DOHH2 (cell line): ENCODE measurements around the gene PTBP1.

Experiments used
- H3F3A ChIP-seq: fragments of 200-600 bp; sonication (generic), shearing (Covaris generic); 2 replicates; pipeline ENCODE4 v1.6.0; 2016; ENCODE audit warnings: antibody characterized with exemption, mild to moderate bottlenecking; ENCODE audit not compliant: control insufficient read depth, insufficient read depth
- H3K27ac ChIP-seq: fragments of 200-600 bp; sonication (generic); 2 replicates; pipeline ENCODE4 v1.5.1; 2014; ENCODE audit warnings: low read depth, mild to moderate bottlenecking, low read length, moderate library complexity
- H3K27me3 ChIP-seq: fragments of 200-600 bp; sonication (generic); 2 replicates; pipeline ENCODE4 v1.6.1; 2014; ENCODE audit warnings: mild to moderate bottlenecking, low read length, mixed read lengths; ENCODE audit not compliant: control insufficient read depth
- H3K36me3 ChIP-seq: fragments of 200-600 bp; sonication (generic); 2 replicates; pipeline ENCODE4 v1.6.1; 2014; ENCODE audit warnings: mild to moderate bottlenecking, low read length, moderate library complexity, mixed read lengths; ENCODE audit not compliant: control insufficient read depth
- H3K4me1 ChIP-seq: fragments of 200-600 bp; sonication (generic); 2 replicates; pipeline ENCODE4 v1.6.1; 2014; ENCODE audit warnings: mild to moderate bottlenecking, low read length, mixed read lengths; ENCODE audit not compliant: control insufficient read depth
- H3K4me2 ChIP-seq: fragments of 200-600 bp; sonication (generic); 2 replicates; pipeline ENCODE4 v1.6.0; 2014; ENCODE audit warnings: mild to moderate bottlenecking, low read length, moderate library complexity
- H3K4me3 ChIP-seq: fragments of 200-600 bp; sonication (generic); 2 replicates; pipeline ENCODE4 v1.5.1; 2014; ENCODE audit warnings: mild to moderate bottlenecking, low read length, mixed read lengths
- H3K79me2 ChIP-seq: fragments of 200-600 bp; sonication (generic); 2 replicates; pipeline ENCODE4 v1.6.1; 2014; ENCODE audit warnings: mild to moderate bottlenecking, low read length, mixed read lengths; ENCODE audit not compliant: control insufficient read depth
- H3K9me2 ChIP-seq: fragments of 200-600 bp; sonication (generic); replicated peaks from 2 replicates; pipeline ENCODE4 v1.6.1; 2014; ENCODE audit warnings: mild to moderate bottlenecking, low read length, mixed read lengths; ENCODE audit not compliant: control insufficient read depth
- H3K9me3 ChIP-seq: fragments of 200-600 bp; sonication (generic); 2 replicates; pipeline ENCODE4 v1.6.1; 2014; ENCODE audit warnings: antibody characterized with exemption, low read length, mixed read lengths; ENCODE audit not compliant: control insufficient read depth, insufficient read depth
- H4K20me1 ChIP-seq: fragments of 200-600 bp; sonication (generic); 2 replicates; pipeline ENCODE4 v1.6.0; 2014; ENCODE audit warnings: low read depth, mild to moderate bottlenecking, antibody characterized with exemption, low read length, moderate library complexity; ENCODE audit not compliant: control insufficient read depth, insufficient read depth
- CTCF ChIP-seq: fragments of 200-600 bp; sonication (generic); IDR thresholded peaks from one replicate; pipeline ENCODE4 v1.5.1; 2014; ENCODE audit warnings: antibody characterized with exemption, mild to moderate bottlenecking, low read depth, low read length; ENCODE audit not compliant: poor library complexity, severe bottlenecking
- EZH2phosphoT487 ChIP-seq: fragments of 200-600 bp; sonication (generic); IDR thresholded peaks from 2 replicates; pipeline ENCODE4 v1.6.1; 2017; ENCODE audit warnings: borderline replicate concordance, mild to moderate bottlenecking, antibody characterized with exemption, low read length, moderate library complexity, mixed read lengths

The PTBP1 gene

GRCh38 chr19:858284-858683 is 61.0 kb downstream of the PTBP1 start:
- Histone ChIP-seq H3K9me3 (no peaks in the 10 kb centered on the region), H3K27me3 (peaks cover 13% of the 10 kb centered on the region), H3K36me3 (no peaks in the 10 kb centered on the region), H3K27ac (no peak overlapping the region), H3K4me1 (peaks cover 23% of the 10 kb centered on the region), H3K4me3 (no peak overlapping the region), H4K20me1 (no peaks in the 10 kb centered on the region), H3K4me2 (no peak overlapping the region), H3F3A (peaks cover 4% of the 10 kb centered on the region; the same call in 1 of the 2 replicates), H3K79me2 (no peaks in the 10 kb centered on the region), H3K9me2 (no peaks in the 10 kb centered on the region)
- TF ChIP-seq EZH2phosphoT487 (no peak), CTCF (no peak)

DNA sequence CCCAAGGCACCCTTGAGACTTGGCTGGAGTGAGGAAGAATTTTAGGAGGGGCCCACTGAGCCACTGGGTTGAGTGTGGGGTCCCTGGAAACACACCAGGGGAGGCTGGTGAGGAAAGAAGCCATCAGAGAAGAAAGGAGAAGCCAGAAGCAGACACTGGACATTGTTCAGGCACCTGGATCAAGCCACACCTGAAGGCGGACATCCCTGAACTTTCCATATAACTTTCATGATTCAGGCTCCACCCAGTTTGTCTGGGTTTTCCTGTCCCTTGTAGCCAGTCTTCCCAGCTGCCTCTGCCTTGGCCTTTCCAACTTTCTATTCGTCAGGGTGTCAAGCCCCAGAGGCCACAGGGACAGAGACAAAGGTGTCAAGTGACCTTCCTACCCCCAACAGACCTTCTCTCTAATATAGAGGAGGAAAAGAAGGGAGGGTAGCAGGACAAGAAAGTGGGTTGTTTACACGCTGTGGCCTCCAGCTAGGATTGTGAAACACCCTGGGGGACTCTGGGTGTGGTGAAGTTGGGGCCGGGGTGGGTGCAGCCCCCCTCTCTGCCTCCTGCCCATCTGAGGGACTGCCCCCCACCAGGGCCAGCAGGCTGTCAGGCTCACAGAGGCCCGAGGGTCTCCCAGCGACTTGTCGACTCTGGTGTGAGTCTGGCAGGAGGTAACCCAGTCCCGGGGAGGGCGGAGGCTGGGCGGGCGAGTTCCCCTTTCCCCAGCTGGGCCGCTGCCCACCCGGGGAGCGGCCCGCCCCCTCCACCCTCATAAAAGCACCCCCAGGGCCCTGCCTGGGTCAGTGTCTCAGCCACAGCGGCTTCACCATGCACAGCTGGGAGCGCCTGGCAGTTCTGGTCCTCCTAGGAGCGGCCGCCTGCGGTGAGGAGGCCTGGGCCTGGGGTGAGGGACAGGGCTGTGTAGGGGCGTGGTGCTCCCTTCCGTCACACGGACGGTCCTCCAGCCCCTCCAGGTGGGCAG is 61.9 kb downstream of the PTBP1 start, which contains the start of gene CFD:
TSS of gene CFD (plus strand) at position 797 of the 976 bp plus-strand sequence. CDS start at position 823, 26 bp downstream.
- Histone ChIP-seq H3K36me3 (no peaks in the 10 kb centered on the region), H4K20me1 (no peaks in the 10 kb centered on the region), H3K27me3 (peaks cover 13% of the 10 kb centered on the region), H3K4me2 (peak within 1 kb of the TSS; percentile 64), H3K4me1 (peaks cover 31% of the 10 kb centered on the region), H3K27ac (no peak within 1 kb of the TSS), H3K9me2 (no peaks in the 10 kb centered on the region), H3F3A (peaks cover 5% of the 10 kb centered on the region; the same call in 1 of the 2 replicates), H3K79me2 (no peaks in the 10 kb centered on the region), H3K4me3 (peak within 1 kb of the TSS; percentile 45), H3K9me3 (no peaks in the 10 kb centered on the region)
- TF ChIP-seq EZH2phosphoT487: no peak
- TF ChIP-seq CTCF: no peak

DNA sequence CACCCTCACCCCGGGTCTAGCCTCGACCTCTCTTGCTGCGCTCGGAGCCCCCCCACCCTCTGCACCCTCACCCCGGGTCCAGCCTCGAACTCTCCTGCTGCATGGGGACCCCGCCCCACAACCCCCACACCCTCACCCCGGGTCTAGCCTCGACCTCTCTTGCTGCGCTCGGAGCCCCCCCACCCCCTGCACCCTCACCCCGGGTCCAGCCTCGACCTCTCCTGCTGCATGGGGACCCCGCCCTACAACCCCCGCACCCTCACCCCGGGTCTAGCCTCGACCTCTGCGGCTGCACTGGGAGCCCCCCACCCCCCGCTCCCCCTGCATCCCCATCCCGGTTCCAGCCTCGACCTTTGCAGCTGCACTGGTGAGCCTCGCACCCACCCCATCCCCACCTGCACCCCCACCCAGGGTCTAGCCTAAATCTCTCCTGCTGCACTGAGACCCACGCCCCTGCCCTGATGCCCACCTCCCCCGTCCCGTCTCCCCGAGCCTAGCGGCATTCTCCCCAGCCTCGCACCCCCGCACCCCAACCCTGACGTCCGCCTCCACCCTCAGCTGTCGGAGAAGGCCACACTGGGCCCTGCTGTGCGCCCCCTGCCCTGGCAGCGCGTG is 64.0 kb downstream of the PTBP1 start:
- Histone ChIP-seq H3F3A (peaks cover 5% of the 10 kb centered on the region; the same call in 1 of the 2 replicates), H3K36me3 (no peaks in the 10 kb centered on the region), H3K4me2 (peak overlapping the region; percentile 72), H3K27ac (no peak overlapping the region), H3K9me2 (no peaks in the 10 kb centered on the region), H3K4me1 (peaks cover 38% of the 10 kb centered on the region), H3K4me3 (no peak overlapping the region), H4K20me1 (no peaks in the 10 kb centered on the region), H3K27me3 (peaks cover 13% of the 10 kb centered on the region), H3K9me3 (no peaks in the 10 kb centered on the region), H3K79me2 (no peaks in the 10 kb centered on the region)
- TF ChIP-seq EZH2phosphoT487 (no peak), CTCF (no peak)
